Measurements from ENCODE around the gene TBC1D4. TPM values are rescaled to one million over a fixed set of nuclear protein-coding genes. Genes with fewer than 3 reads are reported as not detected.

Gene TBC1D4
- total RNA-seq, 2 experiments from 2014 or later = 37.4 to 42.0 TPM

GRCh38 chr13:75347925-75348324 lies 134.0 kb downstream of the TBC1D4 start:
- Histone ChIP-seq H3K4me3 (ENCODE audit: low read length) (no peak overlapping the region), H3K9me3 (ENCODE audit: control insufficient read depth in 1 of 2, insufficient read depth in 1 of 2, low read length in 2 of 2) (no peaks in the 10 kb centered on the region), H3K4me1 (ENCODE audit: insufficient read depth, low read length) (no peaks in the 10 kb centered on the region), H3K27me3 (ENCODE audit: control insufficient read depth in 1 of 2, insufficient read depth in 2 of 2, low read length in 2 of 2) (no peaks in the 10 kb centered on the region), H3K36me3 (ENCODE audit: insufficient read depth, low read length) (no peaks in the 10 kb centered on the region), H3K27ac (ENCODE audit: low read depth in 1 of 2, low read length in 2 of 2) (no peak overlapping the region)
- H3K4me3 Mint-ChIP-seq = no peak overlapping the region
- no peaks in the 10 kb centered on the region for H3K36me3 Mint-ChIP-seq (ENCODE audit: low read depth)
- DNase-seq (no peak), ATAC-seq (ENCODE audit: poor library complexity) (no peak)
- no peaks in the 10 kb centered on the region for H3K9me3 Mint-ChIP-seq
- no peak for TF ChIP-seq CTCF (IDR thresholded peaks at IDR 0.05)
- H3K27ac Mint-ChIP-seq = no peak overlapping the region
- intact Hi-C loops (cut with DNase I, micrococcal nuclease) = no loop called here
- no peaks in the 10 kb centered on the region for H3K27me3 Mint-ChIP-seq
- ChIA-PET POLR2A (no interaction called here), CTCF (interaction anchor here (1.9 kb wide), 1 partner anchor 10 kb away, joined by 5 read pairs; no protein-coding TSS in a partner anchor)
- H3K4me1 Mint-ChIP-seq (ENCODE audit: low read depth) = no peaks in the 10 kb centered on the region

GRCh38 chr13:75347457-75347856 lies 134.5 kb downstream of the TBC1D4 start:
- TF ChIP-seq CTCF (IDR thresholded peaks at IDR 0.05) = no peak
- Mint-ChIP-seq H3K27me3 (no peaks in the 10 kb centered on the region), H3K36me3 (ENCODE audit: low read depth) (no peaks in the 10 kb centered on the region), H3K4me3 (no peak overlapping the region), H3K27ac (no peak overlapping the region), H3K4me1 (ENCODE audit: low read depth) (no peaks in the 10 kb centered on the region), H3K9me3 (no peaks in the 10 kb centered on the region)
- ChIA-PET CTCF (interaction anchor here (1.9 kb wide), 1 partner anchor 10 kb away, joined by 5 read pairs; no protein-coding TSS in a partner anchor), POLR2A (no interaction called here)
- no peaks in the 10 kb centered on the region for H3K27me3 ChIP-seq (ENCODE audit: control insufficient read depth in 1 of 2, insufficient read depth in 2 of 2, low read length in 2 of 2)
- intact Hi-C loops (cut with DNase I, micrococcal nuclease) = no loop called here
- no peaks in the 10 kb centered on the region for H3K4me1 ChIP-seq (ENCODE audit: insufficient read depth, low read length)
- H3K36me3 ChIP-seq (ENCODE audit: insufficient read depth, low read length) = no peaks in the 10 kb centered on the region
- H3K27ac ChIP-seq (ENCODE audit: low read depth in 1 of 2, low read length in 2 of 2) = no peak overlapping the region
- ATAC-seq (ENCODE audit: poor library complexity) = no peak
- no peak for DNase-seq
- H3K4me3 ChIP-seq (ENCODE audit: low read length) = no peak overlapping the region
- no peaks in the 10 kb centered on the region for H3K9me3 ChIP-seq (ENCODE audit: control insufficient read depth in 1 of 2, insufficient read depth in 1 of 2, low read length in 2 of 2)

GRCh38 chr13:75345193-75345592 lies 136.8 kb downstream of the TBC1D4 start:
- no peaks in the 10 kb centered on the region for H3K9me3 Mint-ChIP-seq
- no peak overlapping the region for H3K27ac Mint-ChIP-seq
- no peaks in the 10 kb centered on the region for H3K27me3 ChIP-seq (ENCODE audit: control insufficient read depth in 1 of 2, insufficient read depth in 2 of 2, low read length in 2 of 2)
- TF ChIP-seq CTCF (IDR thresholded peaks at IDR 0.05) = no peak
- H3K4me3 ChIP-seq (ENCODE audit: low read length) = no peak overlapping the region
- intact Hi-C loops (cut with DNase I, micrococcal nuclease) = no loop called here
- DNase-seq (no peak), ATAC-seq (ENCODE audit: poor library complexity) (no peak)
- H3K27ac ChIP-seq (ENCODE audit: low read depth in 1 of 2, low read length in 2 of 2) = no peak overlapping the region
- H3K4me1 ChIP-seq (ENCODE audit: insufficient read depth, low read length) = no peaks in the 10 kb centered on the region
- H3K27me3 Mint-ChIP-seq = no peaks in the 10 kb centered on the region
- no peaks in the 10 kb centered on the region for H3K4me1 Mint-ChIP-seq (ENCODE audit: low read depth)
- ChIA-PET CTCF (no interaction called here), POLR2A (no interaction called here)
- no peaks in the 10 kb centered on the region for H3K9me3 ChIP-seq (ENCODE audit: control insufficient read depth in 1 of 2, insufficient read depth in 1 of 2, low read length in 2 of 2)
- no peak overlapping the region for H3K4me3 Mint-ChIP-seq
- no peaks in the 10 kb centered on the region for H3K36me3 Mint-ChIP-seq (ENCODE audit: low read depth)
- H3K36me3 ChIP-seq (ENCODE audit: insufficient read depth, low read length) = no peaks in the 10 kb centered on the region

All from CD4-positive, alpha-beta T cell (primary cell).